MM.1S (cell line): ENCODE data around the gene PPP1R12C.

Experiments used
- DNase-seq: peaks from one replicate; pipeline ENCODE4 v3.0.0-alpha.2; 2015
- H2AFZ ChIP-seq: fragments of 300-600 bp; sonication (generic); 2 replicates; pipeline ENCODE4 v1.6.0; 2016; ENCODE audit warnings: antibody characterized with exemption, low read length
- H3F3A ChIP-seq: fragments of 300-600 bp; sonication (generic); 2 replicates; pipeline ENCODE4 v1.6.1; 2016; ENCODE audit warnings: mild to moderate bottlenecking, antibody characterized with exemption, low read length, moderate library complexity, mixed read lengths; ENCODE audit not compliant: insufficient read depth
- H3K27ac ChIP-seq: fragments of 300-600 bp; sonication (generic); 2 replicates; pipeline ENCODE4 v1.5.1; 2016; ENCODE audit warnings: mild to moderate bottlenecking, low read length
- H3K27me3 ChIP-seq: fragments of 300-600 bp; sonication (generic); replicated peaks from 2 replicates; pipeline ENCODE4 v1.6.0; 2016; ENCODE audit warnings: low read length; ENCODE audit not compliant: insufficient read depth
- H3K36me3 ChIP-seq: fragments of 300-600 bp; sonication (generic); replicated peaks from 2 replicates; pipeline ENCODE4 v1.6.1; 2016; ENCODE audit warnings: mild to moderate bottlenecking, low read length, mixed read lengths; ENCODE audit not compliant: insufficient read depth
- H3K4me1 ChIP-seq: fragments of 300-600 bp; sonication (generic); 2 replicates; pipeline ENCODE4 v1.6.1; 2016; ENCODE audit warnings: low read length, mixed read lengths
- H3K4me2 ChIP-seq: fragments of 300-600 bp; sonication (generic); 2 replicates; pipeline ENCODE4 v1.6.0; 2016; ENCODE audit warnings: low read depth, low read length
- H3K4me3 ChIP-seq: fragments of 300-600 bp; sonication (generic); 2 replicates; pipeline ENCODE4 v1.5.1; 2016; ENCODE audit warnings: low read length, mixed read lengths
- H3K79me2 ChIP-seq: fragments of 300-600 bp; sonication (generic); 2 replicates; pipeline ENCODE4 v1.6.1; 2016; ENCODE audit warnings: mixed run types, low read length, mixed read lengths
- H3K9ac ChIP-seq: fragments of 300-600 bp; sonication (generic); 2 replicates; pipeline ENCODE4 v1.6.1; 2016; ENCODE audit warnings: low read length, mixed read lengths
- H3K9me2 ChIP-seq: fragments of 300-600 bp; sonication (generic); replicated peaks from 2 replicates; pipeline ENCODE4 v1.6.1; 2016; ENCODE audit warnings: mild to moderate bottlenecking, low read length, mixed read lengths; ENCODE audit not compliant: insufficient read depth
- H3K9me3 ChIP-seq: fragments of 300-600 bp; sonication (generic); replicated peaks from 2 replicates; pipeline ENCODE4 v1.6.1; 2016; ENCODE audit warnings: mild to moderate bottlenecking, low read length, mixed read lengths; ENCODE audit not compliant: insufficient read depth
- H4K20me1 ChIP-seq: fragments of 300-600 bp; sonication (generic); 2 replicates; pipeline ENCODE4 v1.6.1; 2016; ENCODE audit warnings: mild to moderate bottlenecking, low read length, moderate library complexity, mixed read lengths; ENCODE audit not compliant: insufficient read depth
- EZH2 ChIP-seq: fragments of 300-600 bp; sonication (generic); optimal IDR thresholded peaks from 2 replicates; pipeline ENCODE3; 2017; ENCODE audit warnings: low read depth, mild to moderate bottlenecking, antibody characterized with exemption, low read length, mixed read lengths
- EZH2phosphoT487 ChIP-seq: fragments of 300-600 bp; sonication (generic); IDR thresholded peaks from 2 replicates; pipeline ENCODE4 v1.6.1; 2018; ENCODE audit warnings: antibody characterized with exemption, low read length
- TF ChIP-seq, protein P1 (sequence below): fragments of 300-600 bp; sonication (generic); IDR thresholded peaks from 2 replicates; pipeline ENCODE4 v1.5.1; 2016; ENCODE audit warnings: antibody characterized with exemption, low read length, mixed read lengths

PPP1R12C gene

DNA sequence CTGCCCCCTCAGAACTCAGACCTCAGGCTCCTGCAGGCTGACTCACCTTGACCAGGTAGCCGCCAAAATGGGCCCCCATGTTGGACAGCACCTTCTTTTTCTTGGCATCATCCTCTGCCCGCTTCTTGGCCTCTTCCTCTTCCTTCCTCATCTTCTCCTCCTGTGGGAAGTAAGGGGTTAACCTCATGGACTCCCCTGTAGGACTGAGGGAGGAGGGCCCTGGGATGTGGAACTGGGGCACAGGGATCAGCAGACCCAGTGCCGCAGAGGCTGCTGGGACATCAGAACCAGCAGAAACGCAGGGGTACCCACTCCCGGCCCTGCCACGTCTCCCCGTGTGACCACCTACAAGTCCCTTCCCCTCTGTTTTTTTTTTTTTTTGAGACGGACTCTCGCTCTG is 20.5 kb upstream of the PPP1R12C start:
- H3K27ac ChIP-seq: no peak overlapping the region
- H3K4me2 ChIP-seq: no peak overlapping the region
- no peak for DNase-seq
- no peaks in the 10 kb centered on the region for H4K20me1 ChIP-seq
- H3K79me2 ChIP-seq: no peaks in the 10 kb centered on the region
- peaks cover 92% of the 10 kb centered on the region for H3K27me3 ChIP-seq
- no peak overlapping the region for H3K9ac ChIP-seq
- H3K9me2 ChIP-seq: no peaks in the 10 kb centered on the region
- no peaks in the 10 kb centered on the region for H3K36me3 ChIP-seq
- H3F3A ChIP-seq: no peaks in the 10 kb centered on the region
- H3K4me1 ChIP-seq: 0 out of 2 replicates have a peak, but pooled peaks cover 5% of the 10 kb centered on the region
- no peak overlapping the region for H3K4me3 ChIP-seq
- TF ChIP-seq EZH2phosphoT487 (no peak), EZH2 (no peak)
- TF ChIP-seq, protein P1, sequence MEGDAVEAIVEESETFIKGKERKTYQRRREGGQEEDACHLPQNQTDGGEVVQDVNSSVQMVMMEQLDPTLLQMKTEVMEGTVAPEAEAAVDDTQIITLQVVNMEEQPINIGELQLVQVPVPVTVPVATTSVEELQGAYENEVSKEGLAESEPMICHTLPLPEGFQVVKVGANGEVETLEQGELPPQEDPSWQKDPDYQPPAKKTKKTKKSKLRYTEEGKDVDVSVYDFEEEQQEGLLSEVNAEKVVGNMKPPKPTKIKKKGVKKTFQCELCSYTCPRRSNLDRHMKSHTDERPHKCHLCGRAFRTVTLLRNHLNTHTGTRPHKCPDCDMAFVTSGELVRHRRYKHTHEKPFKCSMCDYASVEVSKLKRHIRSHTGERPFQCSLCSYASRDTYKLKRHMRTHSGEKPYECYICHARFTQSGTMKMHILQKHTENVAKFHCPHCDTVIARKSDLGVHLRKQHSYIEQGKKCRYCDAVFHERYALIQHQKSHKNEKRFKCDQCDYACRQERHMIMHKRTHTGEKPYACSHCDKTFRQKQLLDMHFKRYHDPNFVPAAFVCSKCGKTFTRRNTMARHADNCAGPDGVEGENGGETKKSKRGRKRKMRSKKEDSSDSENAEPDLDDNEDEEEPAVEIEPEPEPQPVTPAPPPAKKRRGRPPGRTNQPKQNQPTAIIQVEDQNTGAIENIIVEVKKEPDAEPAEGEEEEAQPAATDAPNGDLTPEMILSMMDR: no peak
- no peak overlapping the region for H2AFZ ChIP-seq
- no peaks in the 10 kb centered on the region for H3K9me3 ChIP-seq

DNA sequence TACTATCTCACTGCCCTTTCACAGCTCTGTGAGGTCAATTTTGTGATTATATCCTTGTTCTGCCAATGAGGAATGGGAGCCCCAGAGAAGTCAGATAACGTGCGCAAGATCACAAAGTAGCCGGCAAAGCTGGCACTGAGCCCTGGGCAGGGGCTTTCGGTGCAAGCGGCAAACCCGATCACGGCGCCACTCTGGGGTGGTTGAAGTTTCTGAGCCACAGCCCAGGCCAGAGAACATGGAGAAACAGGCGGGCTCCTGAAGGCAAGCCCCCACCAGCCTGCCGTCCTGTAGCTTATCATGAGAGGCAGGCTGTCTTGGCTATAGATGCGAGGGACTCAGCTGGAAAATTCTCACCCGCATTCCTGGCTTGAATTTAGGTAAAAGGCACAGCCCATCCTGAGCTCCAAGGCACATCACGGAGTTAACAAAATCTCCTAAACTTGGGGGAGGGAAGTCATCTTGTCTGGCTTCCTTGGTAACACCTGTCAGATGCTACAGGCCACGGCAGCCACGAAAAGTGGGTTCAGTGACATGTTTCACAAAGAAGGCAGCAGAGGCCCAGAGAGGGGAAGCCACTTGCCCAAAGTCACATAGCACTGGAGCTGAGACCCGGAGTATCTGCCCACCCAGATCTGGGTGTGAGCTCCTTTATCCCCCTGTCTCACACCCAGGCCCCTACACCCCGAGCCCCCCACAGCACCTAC is 19.1 kb upstream of the PPP1R12C start:
- Histone ChIP-seq H3K4me2 (no peak overlapping the region), H2AFZ (no peak overlapping the region), H3K4me1 (0 out of 2 replicates have a peak, but pooled peaks cover 3% of the 10 kb centered on the region), H3K9me2 (no peaks in the 10 kb centered on the region), H3K9me3 (no peaks in the 10 kb centered on the region), H4K20me1 (no peaks in the 10 kb centered on the region), H3K4me3 (no peak overlapping the region), H3K9ac (no peak overlapping the region), H3F3A (peaks cover 5% of the 10 kb centered on the region; the same call in 1 of the 2 replicates), H3K27me3 (peaks cover 90% of the 10 kb centered on the region), H3K27ac (no peak overlapping the region), H3K36me3 (no peaks in the 10 kb centered on the region), H3K79me2 (no peaks in the 10 kb centered on the region)
- TF ChIP-seq EZH2 (no peak), EZH2phosphoT487 (no peak)
- TF ChIP-seq, protein P1: no peak
- DNase-seq: no peak

DNA sequence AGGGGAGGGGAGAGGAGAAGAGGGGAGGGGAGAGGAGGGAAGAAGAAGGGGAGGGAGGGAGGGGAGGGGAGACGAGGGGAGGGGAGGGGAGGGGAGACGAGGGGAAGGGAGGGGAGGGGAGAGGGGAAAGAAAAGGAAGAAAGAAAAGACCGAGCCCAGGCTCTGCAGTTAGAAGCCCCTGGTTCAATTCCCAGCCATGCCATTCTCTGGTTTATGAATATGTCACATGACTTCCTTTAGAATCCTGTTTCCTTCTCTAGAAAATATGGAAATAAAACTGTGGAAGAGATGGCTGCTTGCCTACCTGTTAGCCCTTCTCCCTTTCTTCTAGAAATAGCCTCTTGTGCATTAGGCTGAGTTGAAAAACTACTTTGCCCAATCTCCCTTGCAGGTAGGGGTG is 17.3 kb upstream of the PPP1R12C start:
- TF ChIP-seq EZH2phosphoT487 (no peak), EZH2 (no peak)
- TF ChIP-seq, protein P1: no peak
- H3K9me2 ChIP-seq: no peaks in the 10 kb centered on the region
- no peaks in the 10 kb centered on the region for H3K9me3 ChIP-seq
- H3K4me3 ChIP-seq: no peak overlapping the region
- H3K4me2 ChIP-seq: no peak overlapping the region
- no peak overlapping the region for H3K27ac ChIP-seq
- no peaks in the 10 kb centered on the region for H4K20me1 ChIP-seq
- peaks cover 89% of the 10 kb centered on the region for H3K27me3 ChIP-seq
- no peak for DNase-seq
- H3K79me2 ChIP-seq: no peaks in the 10 kb centered on the region
- H2AFZ ChIP-seq: no peak overlapping the region
- H3K36me3 ChIP-seq: no peaks in the 10 kb centered on the region
- 0 out of 2 replicates have a peak, but pooled peaks cover 3% of the 10 kb centered on the region for H3K4me1 ChIP-seq
- peaks cover 5% of the 10 kb centered on the region; the same call in 1 of the 2 replicates for H3F3A ChIP-seq
- H3K9ac ChIP-seq: no peak overlapping the region
